Measurements from ENCODE around the gene GYS1.
A peak's percentile ranks its signal among the peaks of the same experiment; 100 is the strongest.

The GYS1 gene

DNA sequence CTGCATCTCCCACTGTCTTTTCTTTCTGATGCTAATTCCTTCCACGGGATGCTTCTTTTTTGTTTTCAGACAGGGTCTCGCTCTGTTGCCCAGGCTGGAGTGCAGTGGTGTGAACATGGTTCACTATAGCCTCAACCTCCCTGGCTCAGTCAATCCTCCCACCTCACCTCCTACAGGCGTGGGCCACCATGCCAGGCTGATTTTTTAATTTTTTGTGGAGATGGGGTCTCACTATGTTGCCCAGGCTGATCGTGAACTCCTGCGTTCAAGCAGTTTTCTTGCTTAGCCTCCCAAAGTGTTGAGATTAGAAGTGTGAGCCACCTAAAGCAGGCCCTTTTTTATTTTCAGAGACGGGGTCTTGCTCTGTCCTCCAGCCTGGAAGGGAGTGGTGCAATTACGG lies 4.8 kb downstream of the GYS1 start:
- no peak for DNase-seq

DNA sequence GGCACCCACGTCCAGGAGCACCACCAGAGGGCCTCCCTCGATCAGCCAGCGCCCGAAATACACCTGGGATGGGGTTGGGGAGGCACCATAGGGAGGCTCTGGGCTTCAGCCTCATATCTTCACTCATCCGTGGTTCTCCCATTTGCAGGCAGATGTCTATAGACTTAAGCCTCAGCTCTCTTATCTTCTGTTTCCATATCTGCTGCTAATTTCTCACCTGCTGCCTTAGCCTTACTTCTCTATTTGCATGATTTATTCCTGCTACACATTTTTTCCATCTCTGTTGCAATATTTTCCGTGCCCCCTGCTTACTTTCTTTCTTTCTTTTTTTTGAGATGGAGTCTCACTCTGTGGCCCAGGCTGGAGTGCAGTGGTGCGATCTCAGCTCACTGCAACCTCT lies 5.8 kb downstream of the GYS1 start:
- DNase-seq: no peak

DNA sequence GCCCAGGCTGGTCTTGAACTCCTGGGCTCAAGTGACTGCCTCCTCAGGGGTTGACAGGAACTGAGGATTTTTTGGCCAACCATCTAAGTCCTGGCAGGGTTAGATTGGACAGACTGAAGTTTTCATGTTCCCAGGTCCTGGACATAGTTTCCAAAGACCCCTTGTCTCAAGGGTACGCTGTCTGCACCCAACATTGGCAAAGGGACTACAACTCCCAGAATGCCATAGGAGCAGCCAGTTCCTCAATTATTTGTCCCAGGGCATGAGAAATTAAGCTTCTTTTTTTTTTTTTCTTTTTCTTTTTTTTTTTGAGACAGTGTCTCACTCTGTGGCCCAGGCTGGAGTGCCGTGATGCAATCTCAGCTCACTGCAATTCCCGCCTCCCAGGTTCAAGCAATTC lies 6.9 kb downstream of the GYS1 start:
- DNase-seq: no peak

- no peak for DNase-seq
These were observed 7.4 kb downstream of the GYS1 start for GRCh38 chr19:48985711-48986110.

DNA sequence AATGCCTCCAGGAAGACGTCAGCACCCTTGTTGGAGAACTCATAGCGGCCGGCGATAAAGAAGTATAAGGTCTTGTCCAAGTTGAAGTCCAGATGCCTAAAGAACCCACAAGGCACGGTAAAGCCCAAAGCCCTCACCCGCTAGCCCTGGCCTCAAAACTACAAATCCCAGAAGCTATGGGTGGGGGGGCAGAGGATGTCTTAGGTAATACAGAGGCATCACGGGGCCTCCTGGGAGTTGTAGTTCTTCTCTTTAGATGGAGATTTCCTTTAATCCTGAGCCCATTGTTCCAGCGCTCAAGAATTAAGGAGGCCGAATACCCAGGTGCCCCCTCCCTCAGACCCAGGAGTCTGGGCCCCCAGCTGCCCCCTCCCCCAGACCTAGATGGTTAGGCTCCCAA lies 10.8 kb downstream of the GYS1 start:
- no peak for DNase-seq

DNA sequence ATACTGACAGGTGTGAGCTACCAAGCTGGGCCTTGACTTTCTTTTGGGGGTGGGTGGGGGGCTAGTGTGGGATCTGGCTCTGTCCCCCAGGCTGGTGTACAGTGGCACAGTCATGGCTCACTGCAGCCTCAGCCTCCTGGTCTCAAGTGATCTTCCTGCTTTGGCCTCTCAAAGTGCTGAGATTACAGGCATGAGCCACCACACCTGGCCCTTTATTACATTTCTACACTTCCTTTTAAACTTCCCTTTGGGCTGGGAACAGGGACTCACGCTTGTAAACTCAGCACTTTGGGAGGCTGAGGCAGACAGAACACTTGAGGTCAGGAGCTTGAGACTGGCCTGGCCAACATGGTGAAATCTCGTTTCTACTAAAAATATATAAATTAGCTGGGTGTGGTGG lies 16.0 kb downstream of the GYS1 start:
- no peak for DNase-seq

- DNase-seq: no peak
These were observed 16.9 kb downstream of the GYS1 start for GRCh38 chr19:48975947-48976847.

GRCh38 chr19:48970923-48971395 lies 22.1 kb downstream of the GYS1 start:
- DNase-seq: peak; percentile 87

GRCh38 chr19:48970139-48970766 lies 22.9 kb downstream of the GYS1 start:
- DNase-seq: no peak

DNA sequence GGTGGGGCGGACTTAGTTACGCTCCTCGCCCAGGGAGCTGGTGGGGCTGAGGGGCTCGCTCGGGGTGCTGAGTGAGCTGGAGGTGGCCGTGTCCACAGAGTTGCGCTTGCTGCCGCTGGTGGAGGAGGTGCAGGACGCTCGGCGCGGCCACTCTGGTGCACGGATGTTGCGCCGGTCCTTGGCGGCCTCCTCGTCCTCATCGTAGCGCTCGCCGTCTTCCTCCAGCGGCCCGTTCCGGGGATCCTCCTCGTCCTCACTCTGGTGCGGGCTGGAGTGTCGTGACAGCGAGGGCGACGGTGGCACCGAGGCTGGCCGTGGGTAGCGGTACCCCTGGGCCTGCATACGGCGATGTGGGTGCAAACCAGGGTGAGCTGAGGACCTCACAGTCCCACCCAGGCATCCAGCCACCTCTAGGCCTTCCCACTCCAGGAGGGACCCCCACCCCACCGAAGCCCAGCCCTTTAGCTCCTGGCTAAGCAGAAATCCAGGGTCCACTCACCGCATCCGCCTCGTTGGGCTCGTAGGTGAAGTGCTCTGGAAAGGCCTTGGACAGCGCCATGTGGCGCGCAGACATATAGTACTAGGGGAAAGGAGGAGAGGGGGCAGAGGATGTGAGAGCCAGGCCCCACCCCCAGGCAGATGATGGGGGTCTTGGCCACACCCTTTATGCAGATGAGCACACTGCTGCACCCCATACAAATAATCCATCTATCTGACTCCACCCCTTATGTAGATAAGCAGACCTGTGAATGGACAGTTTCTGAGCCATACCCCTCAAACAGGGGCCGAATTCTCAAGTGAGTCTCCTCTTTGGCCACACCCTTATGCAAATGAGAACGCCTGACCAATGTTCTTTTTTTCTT lies 23.6 kb downstream of the GYS1 start:
- DNase-seq: no peak

GRCh38 chr19:48968813-48969218 lies 24.3 kb downstream of the GYS1 start:
- no peak for DNase-seq

- DNase-seq: no peak
These were observed 24.9 kb downstream of the GYS1 start for GRCh38 chr19:48968179-48968661.

- no peak for DNase-seq
These were observed 25.5 kb downstream of the GYS1 start for GRCh38 chr19:48967346-48968178.

DNA sequence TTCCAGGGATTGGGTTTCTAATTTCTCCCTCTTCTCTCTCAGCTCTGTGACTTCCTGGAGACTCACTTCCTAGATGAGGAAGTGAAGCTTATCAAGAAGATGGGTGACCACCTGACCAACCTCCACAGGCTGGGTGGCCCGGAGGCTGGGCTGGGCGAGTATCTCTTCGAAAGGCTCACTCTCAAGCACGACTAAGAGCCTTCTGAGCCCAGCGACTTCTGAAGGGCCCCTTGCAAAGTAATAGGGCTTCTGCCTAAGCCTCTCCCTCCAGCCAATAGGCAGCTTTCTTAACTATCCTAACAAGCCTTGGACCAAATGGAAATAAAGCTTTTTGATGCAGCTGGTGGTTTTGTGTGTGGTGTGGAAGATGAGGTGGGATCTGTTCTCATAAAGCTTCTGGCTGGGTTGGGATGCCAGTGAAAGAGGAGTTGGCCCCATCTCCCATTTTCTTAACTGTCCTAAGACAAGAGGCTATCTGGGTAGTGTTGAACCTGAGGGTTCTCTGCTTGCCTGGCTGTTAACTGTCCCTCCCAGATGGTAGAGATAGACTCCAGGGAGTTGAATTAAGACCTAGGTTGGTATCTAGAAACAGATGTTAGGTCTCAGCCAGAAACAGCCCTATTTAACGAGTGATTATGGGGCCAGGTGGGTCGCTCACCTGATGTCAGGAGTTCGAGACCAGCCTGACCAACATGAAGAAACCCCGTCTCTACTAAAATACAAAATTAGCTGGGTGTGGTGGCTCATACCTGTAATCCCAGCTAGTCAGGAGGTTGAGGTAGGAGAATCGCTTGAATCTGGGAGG lies 26.4 kb downstream of the GYS1 start:
- no peak for DNase-seq

DNA sequence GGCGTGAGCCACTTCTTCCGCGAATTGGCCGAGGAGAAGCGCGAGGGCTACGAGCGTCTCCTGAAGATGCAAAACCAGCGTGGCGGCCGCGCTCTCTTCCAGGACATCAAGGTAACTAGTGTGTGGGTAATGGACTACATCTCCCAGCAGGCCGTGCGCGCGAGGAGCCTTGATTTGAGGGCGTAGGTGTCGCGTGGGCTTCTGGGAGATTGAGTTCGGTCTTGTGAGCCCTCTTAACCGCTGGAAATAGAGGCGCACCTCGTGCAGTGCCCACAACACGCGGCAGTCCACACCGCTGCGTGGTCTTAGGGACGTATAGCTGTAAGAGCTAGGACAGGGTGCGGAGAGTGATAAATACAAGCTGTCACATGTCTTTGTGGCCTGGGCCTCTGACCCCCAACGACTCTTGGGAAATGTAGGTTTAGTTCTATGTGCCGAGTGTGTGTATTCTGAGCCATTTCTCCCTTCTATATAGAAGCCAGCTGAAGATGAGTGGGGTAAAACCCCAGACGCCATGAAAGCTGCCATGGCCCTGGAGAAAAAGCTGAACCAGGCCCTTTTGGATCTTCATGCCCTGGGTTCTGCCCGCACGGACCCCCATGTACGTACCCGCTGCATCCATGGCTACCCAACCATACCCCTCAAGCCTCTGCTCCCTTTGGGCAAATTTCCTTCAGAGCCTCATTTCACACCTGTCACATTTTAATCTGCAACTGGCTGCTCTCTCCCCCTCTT lies 27.1 kb downstream of the GYS1 start:
- DNase-seq: peak; percentile 83

DNA sequence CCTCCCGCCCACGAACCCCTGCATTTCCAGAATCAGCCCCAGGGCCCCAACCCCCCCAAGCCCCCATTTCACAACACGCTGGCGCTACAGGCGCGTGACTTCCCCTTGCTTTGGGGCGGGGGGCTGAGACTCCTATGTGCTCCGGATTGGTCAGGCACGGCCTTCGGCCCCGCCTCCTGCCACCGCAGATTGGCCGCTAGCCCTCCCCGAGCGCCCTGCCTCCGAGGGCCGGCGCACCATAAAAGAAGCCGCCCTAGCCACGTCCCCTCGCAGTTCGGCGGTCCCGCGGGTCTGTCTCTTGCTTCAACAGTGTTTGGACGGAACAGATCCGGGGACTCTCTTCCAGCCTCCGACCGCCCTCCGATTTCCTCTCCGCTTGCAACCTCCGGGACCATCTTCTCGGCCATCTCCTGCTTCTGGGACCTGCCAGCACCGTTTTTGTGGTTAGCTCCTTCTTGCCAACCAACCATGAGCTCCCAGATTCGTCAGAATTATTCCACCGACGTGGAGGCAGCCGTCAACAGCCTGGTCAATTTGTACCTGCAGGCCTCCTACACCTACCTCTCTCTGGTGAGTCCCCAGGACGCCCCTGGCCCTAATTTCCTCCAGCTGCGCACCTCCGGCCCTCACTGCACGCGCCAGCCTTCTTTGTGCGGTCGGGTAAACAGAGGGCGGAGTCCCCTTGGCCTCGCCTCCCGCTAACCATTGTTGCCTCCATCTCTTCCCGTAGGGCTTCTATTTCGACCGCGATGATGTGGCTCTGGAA lies 27.9 kb downstream of the GYS1 start, which contains the start of gene FTL:
FTL (plus strand) TSS at position 270 of the 766 bp plus-strand sequence; CDS start at position 469, 199 bp downstream.
- peak; percentile 71 for DNase-seq

GRCh38 chr19:48964205-48965039 lies 28.7 kb downstream of the GYS1 start:
- no peak for DNase-seq

- peak; percentile 44 for DNase-seq
These were observed 29.5 kb downstream of the GYS1 start for GRCh38 chr19:48963371-48964204.

All from T-helper 9 cell (primary cell).